ENCODE data around the gene ADAM33.

The ADAM33 gene

DNA sequence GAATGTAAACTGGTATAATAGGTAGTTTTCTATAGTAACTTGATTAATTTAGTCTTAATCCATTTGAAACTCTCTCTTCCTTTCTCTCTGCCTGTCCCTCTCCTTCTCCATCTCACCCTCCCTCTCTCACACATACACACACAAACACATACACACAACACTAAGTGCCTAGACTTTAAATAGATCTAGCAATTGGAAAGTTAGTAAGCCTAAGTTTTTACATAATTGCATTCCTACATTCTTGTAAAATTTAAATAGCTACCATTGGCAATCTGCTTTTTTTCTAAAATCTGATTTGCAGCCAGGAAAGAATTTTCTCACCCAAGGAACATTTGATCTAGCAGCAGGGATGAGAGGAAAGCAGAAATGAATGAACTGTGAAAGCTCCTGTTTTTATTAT lies 34.3 kb downstream of the ADAM33 start:
- Histone ChIP-seq H3K9ac (ENCODE audit: low read depth, low read length, poor library complexity) (no peak overlapping the region), H2BK12ac (ENCODE audit: low read length) (no peak overlapping the region), H3K4ac (ENCODE audit: low read length) (no peak overlapping the region), H3K27me3 (ENCODE audit: control insufficient read depth in 3 of 3, insufficient read depth in 3 of 3, low read depth in 1 of 3, low read length in 3 of 3) (no peaks in the 10 kb centered on the region), H2BK5ac (ENCODE audit: low read length) (no peak overlapping the region), H4K8ac (ENCODE audit: low read depth, low read length) (no peak overlapping the region), H2AK5ac (ENCODE audit: low read depth, low read length) (no peak overlapping the region), H3K23ac (ENCODE audit: low read depth, low read length, poor library complexity) (no peak overlapping the region), H3K18ac (ENCODE audit: low read length) (no peak overlapping the region), H3K9me3 (replicated peaks in 1 of 2; ENCODE audit: control insufficient read depth in 2 of 2, insufficient read depth in 1 of 2, low read depth in 1 of 2, low read length in 2 of 2) (no peaks in the 10 kb centered on the region), H3K27ac (replicated peaks; ENCODE audit: low read length) (no peak overlapping the region), H2AFZ (ENCODE audit: low read length) (no peak overlapping the region), H2BK15ac (ENCODE audit: low read length) (no peak overlapping the region), H3K14ac (ENCODE audit: low read length) (no peak overlapping the region), H3K4me3 (ENCODE audit: low read length in 2 of 2) (no peak overlapping the region), H3K4me2 (ENCODE audit: insufficient read depth, low read length, poor library complexity, severe bottlenecking) (no peak overlapping the region), H3K4me1 (ENCODE audit: control insufficient read depth in 2 of 2, insufficient read depth in 1 of 2, low read depth in 1 of 2, low read length in 2 of 2) (peaks cover 2 to 3% of the 10 kb centered on the region in 2 donors), H3K79me1 (ENCODE audit: low read depth, low read length) (no peaks in the 10 kb centered on the region), H4K91ac (ENCODE audit: low read depth, low read length, poor library complexity) (no peak overlapping the region), H3K36me3 (replicated peaks in 1 of 2; ENCODE audit: control insufficient read depth in 2 of 2, insufficient read depth in 2 of 2, low read length in 2 of 2) (peaks cover 2 to 21% of the 10 kb centered on the region in 2 donors), H2BK120ac (ENCODE audit: low read depth, low read length) (no peak overlapping the region)
- no peak for DNase-seq (ENCODE audit: low spot score)

DNA sequence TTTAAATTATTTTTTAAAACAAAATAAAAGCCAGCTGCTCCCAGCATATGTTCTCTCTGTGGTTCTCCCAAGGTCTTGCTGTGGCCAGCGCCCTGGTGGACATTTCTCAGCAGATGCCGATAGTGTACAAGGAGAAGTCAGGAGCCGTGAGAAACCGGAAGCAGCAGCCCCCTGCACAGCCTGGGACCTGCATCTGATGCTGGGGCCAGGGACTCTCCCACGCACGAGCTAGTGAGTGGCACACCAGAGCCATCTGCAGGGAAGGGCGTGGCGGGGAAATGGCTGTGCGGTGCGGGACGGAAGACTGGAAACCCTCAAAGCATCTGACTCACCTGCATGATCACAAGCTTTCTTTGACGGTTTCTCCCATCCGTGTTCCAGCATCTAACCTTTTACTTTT lies 35.2 kb downstream of the ADAM33 start:
- no peak overlapping the region for H4K8ac ChIP-seq (ENCODE audit: low read depth, low read length)
- H3K18ac ChIP-seq (ENCODE audit: low read length): no peak overlapping the region
- H3K79me1 ChIP-seq (ENCODE audit: low read depth, low read length): no peaks in the 10 kb centered on the region
- no peak for DNase-seq (ENCODE audit: low spot score)
- H3K4me3 ChIP-seq (ENCODE audit: low read length in 2 of 2): no peak overlapping the region
- no CpG with 5 or more reads among the region's 13 CpGs for whole genome bisulfite sequencing, 2 donors (ENCODE audit: extremely low coverage in 2 of 2, insufficient read length in 2 of 2, insufficient replicate concordance in 1 of 2)
- no peak overlapping the region for H3K4me2 ChIP-seq (ENCODE audit: insufficient read depth, low read length, poor library complexity, severe bottlenecking)
- H3K27me3 ChIP-seq (ENCODE audit: control insufficient read depth in 3 of 3, insufficient read depth in 3 of 3, low read depth in 1 of 3, low read length in 3 of 3): no peaks in the 10 kb centered on the region
- H4K91ac ChIP-seq (ENCODE audit: low read depth, low read length, poor library complexity): no peak overlapping the region
- H2BK12ac ChIP-seq (ENCODE audit: low read length): no peak overlapping the region
- no peak overlapping the region for H3K23ac ChIP-seq (ENCODE audit: low read depth, low read length, poor library complexity)
- H3K14ac ChIP-seq (ENCODE audit: low read length): no peak overlapping the region
- no peak overlapping the region for H2AK5ac ChIP-seq (ENCODE audit: low read depth, low read length)
- no peaks in the 10 kb centered on the region for H3K9me3 ChIP-seq (replicated peaks in 1 of 2; ENCODE audit: control insufficient read depth in 2 of 2, insufficient read depth in 1 of 2, low read depth in 1 of 2, low read length in 2 of 2)
- peaks cover 2 to 3% of the 10 kb centered on the region in 2 donors for H3K4me1 ChIP-seq (ENCODE audit: control insufficient read depth in 2 of 2, insufficient read depth in 1 of 2, low read depth in 1 of 2, low read length in 2 of 2)
- no peak overlapping the region for H2BK15ac ChIP-seq (ENCODE audit: low read length)
- H2BK120ac ChIP-seq (ENCODE audit: low read depth, low read length): no peak overlapping the region
- H3K4ac ChIP-seq (ENCODE audit: low read length): no peak overlapping the region
- peaks cover 2 to 21% of the 10 kb centered on the region in 2 donors for H3K36me3 ChIP-seq (replicated peaks in 1 of 2; ENCODE audit: control insufficient read depth in 2 of 2, insufficient read depth in 2 of 2, low read length in 2 of 2)
- no peak overlapping the region for H2AFZ ChIP-seq (ENCODE audit: low read length)
- H2BK5ac ChIP-seq (ENCODE audit: low read length): no peak overlapping the region
- H3K27ac ChIP-seq (replicated peaks; ENCODE audit: low read length): no peak overlapping the region
- no peak overlapping the region for H3K9ac ChIP-seq (ENCODE audit: low read depth, low read length, poor library complexity)

DNA sequence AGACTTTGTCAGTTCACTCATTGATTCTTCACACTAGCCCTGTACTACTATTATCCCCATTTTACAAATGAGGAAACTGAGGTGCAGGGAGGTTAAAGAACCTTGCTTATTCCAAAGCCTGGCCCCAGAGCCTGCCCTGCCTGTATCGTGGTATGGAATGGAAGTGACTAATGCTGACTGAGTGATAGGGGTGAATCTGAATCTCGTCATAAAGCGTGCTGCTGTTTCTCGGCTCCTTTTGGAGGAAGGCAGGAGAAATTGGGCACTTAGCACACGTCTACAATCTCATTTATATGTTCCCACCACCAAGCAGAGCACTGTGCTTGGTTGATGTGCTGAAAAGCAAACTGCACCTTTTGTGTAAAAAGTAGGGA lies 35.8 kb downstream of the ADAM33 start:
- Histone ChIP-seq H4K91ac (ENCODE audit: low read depth, low read length, poor library complexity) (no peak overlapping the region), H3K4me3 (ENCODE audit: low read length in 2 of 2) (no peak overlapping the region), H3K9me3 (replicated peaks in 1 of 2; ENCODE audit: control insufficient read depth in 2 of 2, insufficient read depth in 1 of 2, low read depth in 1 of 2, low read length in 2 of 2) (peaks cover 0 to 1% of the 10 kb centered on the region in 2 donors), H3K23ac (ENCODE audit: low read depth, low read length, poor library complexity) (no peak overlapping the region), H3K9ac (ENCODE audit: low read depth, low read length, poor library complexity) (no peak overlapping the region), H3K4me1 (ENCODE audit: control insufficient read depth in 2 of 2, insufficient read depth in 1 of 2, low read depth in 1 of 2, low read length in 2 of 2) (peaks cover 0 to 2% of the 10 kb centered on the region in 2 donors), H3K27ac (replicated peaks; ENCODE audit: low read length) (no peak overlapping the region), H2BK12ac (ENCODE audit: low read length) (no peak overlapping the region), H2BK5ac (ENCODE audit: low read length) (no peak overlapping the region), H3K18ac (ENCODE audit: low read length) (no peak overlapping the region), H3K4ac (ENCODE audit: low read length) (no peak overlapping the region), H4K8ac (ENCODE audit: low read depth, low read length) (no peak overlapping the region), H3K4me2 (ENCODE audit: insufficient read depth, low read length, poor library complexity, severe bottlenecking) (no peak overlapping the region), H3K14ac (ENCODE audit: low read length) (no peak overlapping the region), H2BK15ac (ENCODE audit: low read length) (no peak overlapping the region), H2BK120ac (ENCODE audit: low read depth, low read length) (no peak overlapping the region), H3K36me3 (replicated peaks in 1 of 2; ENCODE audit: control insufficient read depth in 2 of 2, insufficient read depth in 2 of 2, low read length in 2 of 2) (peaks cover 2 to 21% of the 10 kb centered on the region in 2 donors), H2AK5ac (ENCODE audit: low read depth, low read length) (no peak overlapping the region), H3K79me1 (ENCODE audit: low read depth, low read length) (no peaks in the 10 kb centered on the region), H2AFZ (ENCODE audit: low read length) (no peak overlapping the region), H3K27me3 (ENCODE audit: control insufficient read depth in 3 of 3, insufficient read depth in 3 of 3, low read depth in 1 of 3, low read length in 3 of 3) (no peaks in the 10 kb centered on the region)
- no CpG with 5 or more reads among the region's 5 CpGs for WGBS, 2 donors (ENCODE audit: extremely low coverage in 2 of 2, insufficient read length in 2 of 2, insufficient replicate concordance in 1 of 2)
- DNase-seq (ENCODE audit: low spot score): no peak

DNA sequence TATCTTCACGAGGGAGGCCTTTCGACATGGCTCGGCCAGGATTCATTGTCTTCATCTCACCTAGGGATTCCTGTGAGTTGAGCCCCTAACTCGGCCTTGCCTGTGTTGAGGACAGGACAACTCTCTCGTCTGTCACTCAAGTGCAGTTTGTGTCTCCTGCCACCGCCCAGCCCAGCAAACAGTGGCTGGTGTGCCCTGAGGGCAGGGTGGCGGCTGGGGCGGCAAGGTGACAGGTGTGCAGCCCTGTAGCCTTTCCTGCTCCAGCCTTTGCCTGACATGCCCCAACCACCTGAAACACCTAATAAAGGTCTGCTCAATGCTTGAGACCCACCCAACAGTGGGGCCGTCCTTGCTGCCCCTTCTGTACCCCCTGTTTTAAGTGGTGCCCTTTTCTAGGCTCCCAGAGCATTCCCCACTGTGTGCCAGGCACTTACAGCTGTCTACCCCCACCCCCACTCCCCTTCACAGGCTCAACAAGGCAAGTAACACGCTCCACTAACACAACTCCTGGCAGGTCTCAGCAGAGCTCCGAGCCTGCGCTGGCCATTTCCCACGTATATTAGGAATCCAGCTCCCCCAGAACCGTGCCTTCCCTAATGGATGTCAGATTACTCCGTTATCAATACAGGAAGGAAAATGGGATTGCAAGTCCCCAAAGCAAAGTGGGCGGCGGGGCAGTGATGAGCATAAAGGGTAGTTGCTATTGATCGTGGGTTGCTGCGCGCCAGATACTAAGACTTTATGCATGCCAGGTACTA lies 36.3 kb downstream of the ADAM33 start:
- DNase-seq (ENCODE audit: low spot score): no peak
- Histone ChIP-seq H2AFZ (ENCODE audit: low read length) (no peak overlapping the region), H2AK5ac (ENCODE audit: low read depth, low read length) (no peak overlapping the region), H4K91ac (ENCODE audit: low read depth, low read length, poor library complexity) (no peak overlapping the region), H3K4ac (ENCODE audit: low read length) (no peak overlapping the region), H2BK5ac (ENCODE audit: low read length) (no peak overlapping the region), H4K8ac (ENCODE audit: low read depth, low read length) (no peak overlapping the region), H2BK12ac (ENCODE audit: low read length) (no peak overlapping the region), H3K36me3 (replicated peaks in 1 of 2; ENCODE audit: control insufficient read depth in 2 of 2, insufficient read depth in 2 of 2, low read length in 2 of 2) (peaks cover 2 to 21% of the 10 kb centered on the region in 2 donors), H3K14ac (ENCODE audit: low read length) (no peak overlapping the region), H3K4me3 (ENCODE audit: low read length in 2 of 2) (no peak overlapping the region), H3K18ac (ENCODE audit: low read length) (no peak overlapping the region), H3K9ac (ENCODE audit: low read depth, low read length, poor library complexity) (no peak overlapping the region), H3K9me3 (replicated peaks in 1 of 2; ENCODE audit: control insufficient read depth in 2 of 2, insufficient read depth in 1 of 2, low read depth in 1 of 2, low read length in 2 of 2) (peaks cover 0 to 6% of the 10 kb centered on the region in 2 donors), H3K4me2 (ENCODE audit: insufficient read depth, low read length, poor library complexity, severe bottlenecking) (no peak overlapping the region), H2BK120ac (ENCODE audit: low read depth, low read length) (no peak overlapping the region), H3K23ac (ENCODE audit: low read depth, low read length, poor library complexity) (no peak overlapping the region), H3K27me3 (ENCODE audit: control insufficient read depth in 3 of 3, insufficient read depth in 3 of 3, low read depth in 1 of 3, low read length in 3 of 3) (no peaks in the 10 kb centered on the region), H3K4me1 (ENCODE audit: control insufficient read depth in 2 of 2, insufficient read depth in 1 of 2, low read depth in 1 of 2, low read length in 2 of 2) (peaks cover 0 to 2% of the 10 kb centered on the region in 2 donors), H3K27ac (replicated peaks; ENCODE audit: low read length) (no peak overlapping the region), H2BK15ac (ENCODE audit: low read length) (no peak overlapping the region), H3K79me1 (ENCODE audit: low read depth, low read length) (no peaks in the 10 kb centered on the region)
- no CpG with 5 or more reads among the region's 20 CpGs for WGBS, 2 donors (ENCODE audit: extremely low coverage in 2 of 2, insufficient read length in 2 of 2, insufficient replicate concordance in 1 of 2)
